DMS 273 (cell line): ENCODE results near the gene ADAMTSL4.
A peak's percentile ranks its signal among the peaks of the same experiment; 100 is the strongest.

ENCODE experiments used
- DNase-seq: peaks from one replicate; lab custom pipeline; 2025; ENCODE audit not compliant: unreplicated experiment; lab: John Stamatoyannopoulos, UW

The ADAMTSL4 gene

GRCh38 chr1:150548632-150549495 lies at the start of gene ADAMTSL4:
ADAMTSL4 (plus strand) TSS chr1:150549408; CDS start chr1:150552289, 2,881 bp downstream.
- DNase-seq, result peak; percentile 100

GRCh38 chr1:150505431-150505830 lies 43.8 kb upstream of the ADAMTSL4 start:
- DNase-seq, result no peak

- peak; percentile 98 for DNase-seq
Measured at GRCh38 chr1:150507912-150508864, 41.0 kb upstream of the ADAMTSL4 start, which contains the start of gene ECM1. ECM1 (plus strand) TSS chr1:150508109; CDS start chr1:150508210, 101 bp downstream.

GRCh38 chr1:150508982-150509381 lies 40.2 kb upstream of the ADAMTSL4 start:
- DNase-seq, result peak; percentile 91

- peak; percentile 96 for DNase-seq
Measured at GRCh38 chr1:150511551-150511950, 37.7 kb upstream of the ADAMTSL4 start.

GRCh38 chr1:150511985-150512660 lies 37.1 kb upstream of the ADAMTSL4 start:
- no peak for DNase-seq

GRCh38 chr1:150512846-150513245 lies 36.4 kb upstream of the ADAMTSL4 start:
- no peak for DNase-seq

GRCh38 chr1:150513351-150513791 lies 35.8 kb upstream of the ADAMTSL4 start:
- peak; percentile 100 for DNase-seq

- DNase-seq, result no peak
Measured at GRCh38 chr1:150514260-150514659, 34.9 kb upstream of the ADAMTSL4 start.

GRCh38 chr1:150514913-150515327 lies 34.3 kb upstream of the ADAMTSL4 start:
- no peak for DNase-seq

GRCh38 chr1:150515328-150516049 lies 33.7 kb upstream of the ADAMTSL4 start, which contains the start of gene FALEC:
FALEC (plus strand) TSS chr1:150515752.
- DNase-seq, result peak; percentile 100

GRCh38 chr1:150516050-150516591 lies 33.1 kb upstream of the ADAMTSL4 start:
- DNase-seq, result peak; percentile 99

GRCh38 chr1:150516616-150517015 lies 32.6 kb upstream of the ADAMTSL4 start:
- peak; percentile 98 for DNase-seq

- no peak for DNase-seq
Measured at GRCh38 chr1:150521196-150521968, 27.8 kb upstream of the ADAMTSL4 start.

GRCh38 chr1:150525348-150525747 lies 23.9 kb upstream of the ADAMTSL4 start:
- no peak for DNase-seq

- DNase-seq, result no peak
Measured at GRCh38 chr1:150528196-150528595, 21.0 kb upstream of the ADAMTSL4 start.

GRCh38 chr1:150529017-150529416 lies 20.2 kb upstream of the ADAMTSL4 start:
- no peak for DNase-seq

- DNase-seq, result no peak
Measured at GRCh38 chr1:150530491-150531159, 18.6 kb upstream of the ADAMTSL4 start.
